Heart left ventricle (tissue), 16 donors: ENCODE measurements around the gene HDAC5. TPM values are rescaled to one million over a fixed set of nuclear protein-coding genes. Genes with fewer than 3 reads are reported as not detected.

Experiments
- ATAC-seq, 4 donors: fragments of 200-7000 bp; cut with Tn5 transposase; one replicate each; pipeline ENCODE4 v1.9.1; 2020 to 2022; ENCODE audit warnings: moderate library complexity in 4 of 4, mild to moderate bottlenecking in 3 of 4, moderate number of reproducible peaks in 1 of 4
- DNase-seq, 5 donors: peaks; one replicate each; pipeline ENCODE4 v3.0.0-alpha.2; 2020
- H3K27ac ChIP-seq, 12 donors: fragments of 200-600 bp; sonication (generic) in 4 of 12; one replicate each; pipeline versions ENCODE4 v1.5.0 to v1.8.0; 2016 to 2022; ENCODE audit warnings: mild to moderate bottlenecking in 2 of 12
- H3K27me3 ChIP-seq, 9 donors: fragments of 200-600 bp; sonication (generic) in 2 of 9; one replicate each; pipeline versions ENCODE4 v1.5.1 to v1.8.0; 2016 to 2022; ENCODE audit warnings: mild to moderate bottlenecking in 3 of 9
- H3K36me3 ChIP-seq, 9 donors: fragments of 200-600 bp; sonication (generic) in 2 of 9; one replicate each; pipeline versions ENCODE4 v1.5.0 to v1.8.0; 2018 to 2022; ENCODE audit warnings: mild to moderate bottlenecking in 2 of 9
- H3K4me1 ChIP-seq, 12 donors: fragments of 200-600 bp; sonication (generic) in 4 of 12; one replicate each; pipeline versions ENCODE4 v1.5.0 to v1.8.0; 2016 to 2022; ENCODE audit warnings: mild to moderate bottlenecking in 3 of 12
- H3K4me3 ChIP-seq, 12 donors: fragments of 200-600 bp; sonication (generic) in 4 of 12; one replicate each; pipeline versions ENCODE4 v1.5.0 to v1.8.0; 2017 to 2022; ENCODE audit warnings: mild to moderate bottlenecking in 9 of 12, moderate library complexity in 4 of 12
- H3K9me3 ChIP-seq, 12 donors: fragments of 200-600 bp; sonication (generic) in 4 of 12; one replicate each; pipeline versions ENCODE4 v1.5.0 to v1.8.0; 2016 to 2022; ENCODE audit warnings: mild to moderate bottlenecking in 1 of 12
- CTCF ChIP-seq, 12 donors: fragments of 200-600 bp; sonication (generic) in 4 of 12; IDR thresholded peaks; one replicate each; pipeline versions ENCODE4 v1.5.0 to v1.8.0; 2018 to 2022; ENCODE audit warnings: antibody characterized with exemption in 12 of 12, mild to moderate bottlenecking in 5 of 12
- POLR2A ChIP-seq, 2 donors: fragments of 450-650 bp; IDR thresholded peaks; one replicate each; pipeline ENCODE4 v1.6.1; 2017; ENCODE audit warnings: antibody characterized with exemption in 2 of 2, mild to moderate bottlenecking in 2 of 2, moderate library complexity in 2 of 2
- WGBS, 4 donors: extraction: QIAGEN DNeasy Blood & Tissue Kit in 2 of 4; methylation state at CpG; one replicate each; pipeline versions ENCODE4 v1.1.5 to v1.1.7; 2013 to 2018; 5-methylcytosine and 5-hydroxymethylcytosine counted together
- intact Hi-C, 10 donors: fragments of 100-400 bp; cut with DNase I; formaldehyde crosslinking; loops; one replicate each; pipeline versions ENCODE4 v1.11.1 to v1.14.2; 2022
- polyA plus RNA-seq, 2 donors: library from polyadenylated mRNA; stranded (reverse); fragments of 200-250 nt; gene quantifications; one replicate each; pipeline ENCODE4 v1.2.3, GENCODE V29; 2013
- total RNA-seq, 9 donors: library from RNA; depleted of rRNA in 2 of 9; stranded (reverse); fragments of >200 nt in 2 of 9; fragmentation: NEBNext Ultra II Directional in 3 of 9; extraction: Animal tissue kit (Norgen Biotek cat#: 25700) in 3 of 9; gene quantifications; one replicate each; pipeline versions ENCODE4 v1.1.0 to v1.2.4, GENCODE V29; 2016 to 2023
- donor health status: ischemic (EF 13 %, LVEDD 7.1; RV severe dilation, severe dysfunction).
- donor health status: healthy with polysubstance abuse.
- donor health status: DM: no; HTN: yes; CAD: no.
- donor health status: DM: no; HTN: no; CAD: no.
- donor health status: ischemic (EF 25% LVEDD 6.9; RV normal size, moderate dysfunction).
- donor health status: ischemic (EF 25% LVEDD 5.7; RV mildly dilated, moderate dysfunction).
- donor health status: healthy.
- donor health status: DM: yes; HTN: yes; CAD: no.
- donor health status: ischemic (EF 35%, LVEDD 5.7; RV mildly dilated, moderate dysfunction).
- donor health status: nonischemic (EF 11% LVEDD 7.7; RV severe dilation, severe dysfunction).
- donor health status: DM: yes; HTN: yes; CAD: no.
- donor health status: PGD.
- donor health status: ischemic (EF 29% LVEDD 5.4; RV normal size, mild dysfunction).
- donor health status: nonischemic (EF 23%, LVEDD 6.1; RV moderate dilation, normal function).

The HDAC5 gene
- total and polyA plus RNA-seq, 11 donors, result 54.6 to 283 (median 70.1) TPM

DNA sequence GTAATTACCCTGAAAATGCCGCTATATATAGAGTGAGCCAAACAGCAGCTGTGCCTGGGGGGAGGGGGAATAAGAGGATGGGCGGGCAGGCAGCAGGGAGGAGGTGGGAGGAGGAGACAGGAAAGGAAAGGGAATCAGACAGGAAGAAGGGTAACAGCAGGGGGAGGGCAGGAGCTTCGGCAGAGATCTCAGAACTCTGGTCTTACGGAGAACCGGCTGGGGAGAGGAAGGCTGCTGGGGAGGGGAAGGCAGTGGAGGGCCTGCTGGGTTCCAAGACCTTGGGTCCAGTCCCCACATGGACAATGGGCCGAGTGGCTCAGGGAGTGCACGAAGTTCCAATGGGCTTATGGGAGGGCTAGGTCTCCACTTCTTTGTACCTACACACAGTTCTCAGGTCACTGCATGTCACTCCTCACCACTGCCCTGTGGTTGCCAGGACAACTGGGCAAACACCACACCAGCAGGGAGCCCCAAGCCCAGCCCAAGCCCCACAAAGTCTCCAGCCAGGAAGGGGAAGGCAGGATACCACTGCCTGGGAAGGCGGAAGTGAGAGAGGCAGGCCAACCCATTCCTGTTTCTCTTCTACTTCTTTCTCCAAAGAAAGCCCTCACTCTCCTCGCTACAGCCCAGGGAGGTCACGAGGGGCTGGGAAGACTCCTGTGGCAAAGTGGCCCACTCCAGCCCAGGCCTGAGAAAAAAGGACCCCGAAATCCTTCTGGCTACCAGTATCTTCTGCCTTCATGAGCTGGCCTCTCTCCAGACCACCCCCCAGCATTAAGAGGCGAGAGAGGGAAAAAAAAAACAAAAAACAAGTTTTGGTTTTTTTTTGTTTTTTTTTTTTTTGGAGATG, 27.6 kb downstream of the HDAC5 start:
- Histone ChIP-seq H3K36me3 (peaks cover 0 to 38% (median 27%) of the 10 kb centered on the region in 9 donors), H3K27me3 (no peaks in the 10 kb centered on the region), H3K4me1 (peaks cover 5 to 65% (median 50%) of the 10 kb centered on the region in 12 donors), H3K4me3 (peak overlapping the region in 10 of 12 donors; percentile 3 to 62 (median 38)), H3K27ac (peak overlapping the region; percentile 78 to 98 (median 90)), H3K9me3 (no peaks in the 10 kb centered on the region)
- ATAC-seq, result peak; percentile 68 to 82 (median 73)
- DNase-seq, result peak; percentile 77 to 90 (median 86)
- no peak for TF ChIP-seq POLR2A (IDR thresholded peaks at IDR 0.05)
- peak in 8 of 12 donors; percentile 24 to 48 (median 26) for TF ChIP-seq CTCF (IDR thresholded peaks at IDR 0.05)
- intact Hi-C loops, result loop anchor here in 2 of 10 donors (2.0 to 10.0 kb wide), 2 partner anchors 17 to 61 kb away; no protein-coding TSS in a partner anchor
- 14 to 19% (median 16%) methylated on average over 12 of the region's 12 CpGs for WGBS, 4 donors

GRCh38 chr17:44095388-44095646, 28.1 kb downstream of the HDAC5 start:
- Histone ChIP-seq H3K4me1 (peaks cover 5 to 63% (median 50%) of the 10 kb centered on the region in 12 donors), H3K27me3 (no peaks in the 10 kb centered on the region), H3K27ac (peak overlapping the region in 11 of 12 donors; percentile 83 to 98 (median 90)), H3K9me3 (no peaks in the 10 kb centered on the region), H3K36me3 (peaks cover 0 to 44% (median 32%) of the 10 kb centered on the region in 9 donors), H3K4me3 (peak overlapping the region in 9 of 12 donors; percentile 1 to 62 (median 37))
- intact Hi-C loops, result loop anchor here in 2 of 10 donors (2.0 to 10.0 kb wide), 2 partner anchors 17 to 61 kb away; no protein-coding TSS in a partner anchor
- TF ChIP-seq POLR2A (IDR thresholded peaks at IDR 0.05) (no peak), CTCF (IDR thresholded peaks at IDR 0.05) (no peak)
- ATAC-seq, result no peak
- 0 to 1% (median 0%) methylated on average over 2 of the region's 2 CpGs for WGBS, 4 donors
- no peak for DNase-seq

- Histone ChIP-seq H3K36me3 (peaks cover 0 to 47% (median 37%) of the 10 kb centered on the region in 9 donors), H3K27me3 (no peaks in the 10 kb centered on the region), H3K27ac (peak overlapping the region in 11 of 12 donors; percentile 83 to 98 (median 90)), H3K9me3 (no peaks in the 10 kb centered on the region), H3K4me1 (peaks cover 5 to 58% (median 48%) of the 10 kb centered on the region in 12 donors), H3K4me3 (peak overlapping the region in 6 of 12 donors; percentile 1 to 62 (median 42))
- TF ChIP-seq POLR2A (IDR thresholded peaks at IDR 0.05), result no peak
- TF ChIP-seq CTCF (IDR thresholded peaks at IDR 0.05), result no peak
- no peak for ATAC-seq
- intact Hi-C loops, result loop anchor here in 2 of 10 donors (2.0 to 10.0 kb wide), 2 partner anchors 16 to 60 kb away; no protein-coding TSS in a partner anchor
- 63 to 75% (median 70%) methylated on average over 8 of the region's 8 CpGs for WGBS, 4 donors
- no peak for DNase-seq
Measured at GRCh38 chr17:44094701-44095387, 28.6 kb downstream of the HDAC5 start.
